ENCODE measurements around the gene SEMA3F.

The SEMA3F gene

GRCh38 chr3:50154840-50155490 lies at the start of gene SEMA3F:
Gene SEMA3F, plus strand, starts transcription at chr3:50155324. Its CDS starts 4,299 bp downstream, at chr3:50159623.
- no peak for DNase-seq (ENCODE audit: low read depth, low spot score)

GRCh38 chr3:50111757-50112156 lies 43.4 kb upstream of the SEMA3F start:
- DNase-seq (ENCODE audit: low read depth, low spot score) = no peak

GRCh38 chr3:50112462-50112861 lies 42.7 kb upstream of the SEMA3F start:
- no peak for DNase-seq (ENCODE audit: low read depth, low spot score)

GRCh38 chr3:50117120-50117519 lies 38.0 kb upstream of the SEMA3F start:
- DNase-seq (ENCODE audit: low read depth, low spot score) = no peak

GRCh38 chr3:50118237-50118636 lies 36.9 kb upstream of the SEMA3F start:
- DNase-seq (ENCODE audit: low read depth, low spot score) = no peak

GRCh38 chr3:50119786-50120185 lies 35.3 kb upstream of the SEMA3F start:
- no peak for DNase-seq (ENCODE audit: low read depth, low spot score)

GRCh38 chr3:50120364-50121071 lies 34.6 kb upstream of the SEMA3F start:
- no peak for DNase-seq (ENCODE audit: low read depth, low spot score)

GRCh38 chr3:50121072-50122032 lies 33.8 kb upstream of the SEMA3F start:
- DNase-seq (ENCODE audit: low read depth, low spot score) = peak; percentile 54

GRCh38 chr3:50122071-50122470 lies 33.1 kb upstream of the SEMA3F start:
- no peak for DNase-seq (ENCODE audit: low read depth, low spot score)

GRCh38 chr3:50122661-50123391 lies 32.3 kb upstream of the SEMA3F start:
- no peak for DNase-seq (ENCODE audit: low read depth, low spot score)

- no peak for DNase-seq (ENCODE audit: low read depth, low spot score)
Observed at GRCh38 chr3:50123394-50124051, 31.6 kb upstream of the SEMA3F start.

GRCh38 chr3:50124052-50124799 lies 30.9 kb upstream of the SEMA3F start:
- DNase-seq (ENCODE audit: low read depth, low spot score) = no peak

GRCh38 chr3:50124800-50125178 lies 30.3 kb upstream of the SEMA3F start:
- no peak for DNase-seq (ENCODE audit: low read depth, low spot score)

GRCh38 chr3:50125541-50126286 lies 29.4 kb upstream of the SEMA3F start:
- no peak for DNase-seq (ENCODE audit: low read depth, low spot score)

GRCh38 chr3:50126287-50127211 lies 28.6 kb upstream of the SEMA3F start:
- no peak for DNase-seq (ENCODE audit: low read depth, low spot score)

GRCh38 chr3:50127251-50127691 lies 27.9 kb upstream of the SEMA3F start:
- DNase-seq (ENCODE audit: low read depth, low spot score) = no peak

GRCh38 chr3:50128001-50128400 lies 27.1 kb upstream of the SEMA3F start:
- no peak for DNase-seq (ENCODE audit: low read depth, low spot score)

GRCh38 chr3:50130436-50130835 lies 24.7 kb upstream of the SEMA3F start:
- no peak for DNase-seq (ENCODE audit: low read depth, low spot score)
